Measurements from ENCODE around the gene MAST1.

GRCh38 chr19:12884202-12884601 lies 45.9 kb downstream of the MAST1 start:
- TF ChIP-seq CTCF (conservative IDR thresholded peaks at IDR 0.05; ENCODE audit: low read length) (no peak), EZH2phosphoT487 (IDR thresholded peaks at IDR 0.05; ENCODE audit: borderline replicate concordance) (no peak)
